Measurements from ENCODE around the gene TOR1B. TPM values are rescaled to one million over a fixed set of nuclear protein-coding genes. Genes with fewer than 3 reads are reported as not detected.

TOR1B gene
- total and polyA plus RNA-seq, 2 of the 4 experiments (the other 2 are of a cell fraction), result 15.6 to 21.0 TPM

DNA sequence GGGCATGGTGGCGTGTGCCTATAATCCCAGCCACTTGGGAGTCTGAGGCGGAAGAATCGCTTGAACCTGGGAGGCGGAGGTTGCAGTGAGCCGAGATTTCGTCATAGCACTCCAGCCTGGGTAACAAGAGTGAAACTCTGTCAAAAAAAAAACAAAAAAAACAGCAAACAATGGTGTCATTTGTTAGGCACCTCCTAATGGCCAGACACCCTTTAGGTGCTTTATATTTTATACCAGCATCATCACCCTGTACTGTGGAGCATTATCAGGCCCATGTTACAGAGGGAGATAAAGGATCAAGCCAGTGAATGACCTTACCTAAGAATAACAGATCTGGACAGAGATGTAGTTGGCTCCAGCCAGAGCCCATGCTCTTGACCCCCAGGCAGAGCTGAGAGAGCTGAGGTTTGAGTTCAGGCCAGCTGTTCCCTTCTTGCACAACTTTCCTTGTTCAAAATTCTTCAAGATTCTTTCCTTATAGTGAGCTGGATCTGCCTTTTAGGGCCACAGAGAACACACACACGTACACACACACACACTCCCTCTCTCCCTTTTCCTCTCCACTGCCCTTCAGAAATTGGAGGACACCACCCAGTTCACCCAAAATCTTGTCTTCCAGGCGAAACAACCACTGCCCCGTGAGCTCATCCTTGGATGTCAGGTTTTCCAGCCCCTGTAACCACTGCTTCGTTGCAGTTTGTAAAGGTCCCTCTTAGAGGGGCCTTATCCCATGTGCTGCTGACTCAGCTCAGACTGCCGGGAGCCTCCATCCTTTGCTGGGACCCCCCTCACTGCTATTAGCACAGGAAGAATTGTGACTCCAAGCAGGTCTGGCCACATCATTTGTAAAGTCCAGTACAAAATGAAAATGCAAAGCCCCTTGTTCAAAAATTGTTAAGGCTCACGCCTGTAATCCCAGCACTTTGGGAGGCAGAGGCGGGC, 39.7 kb upstream of the TOR1B start:
- Histone ChIP-seq H3K14ac (replicated peaks; ENCODE audit: low read depth, low read length) (peak overlapping the region; percentile 88), H3K9me1 (ENCODE audit: insufficient read depth, low read length) (peaks cover 15% of the 10 kb centered on the region), H2BK15ac (ENCODE audit: low read depth, low read length) (peak overlapping the region; percentile 78; the same call in 2 of the 3 replicates), H2BK120ac (ENCODE audit: low read depth, low read length) (peak overlapping the region; percentile 78), H3K4me3 (ENCODE audit: insufficient read depth, low read depth, low read length) (no peak overlapping the region), H2AK5ac (ENCODE audit: low read depth, low read length) (peak overlapping the region; percentile 69), H2AFZ (replicated peaks; ENCODE audit: low read length, poor library complexity) (peak overlapping the region; percentile 3), H3K4ac (ENCODE audit: low read depth, low read length) (peak overlapping the region; percentile 79), H3K27me3 (ENCODE audit: control insufficient read depth, insufficient read depth, low read length) (no peaks in the 10 kb centered on the region), H3K18ac (ENCODE audit: low read depth, low read length) (peak overlapping the region; percentile 85), H3K23ac (ENCODE audit: low read depth, low read length) (peak overlapping the region; percentile 44; the same call in 1 of the 2 replicates), H2BK5ac (ENCODE audit: low read depth, low read length, poor library complexity, severe bottlenecking) (peak overlapping the region; percentile 31), H3K4me1 (ENCODE audit: control insufficient read depth, insufficient read depth, low read length) (peaks cover 18% of the 10 kb centered on the region), H3K36me3 (ENCODE audit: control insufficient read depth, insufficient read depth, low read length) (no peaks in the 10 kb centered on the region), H3K9ac (ENCODE audit: low read depth, low read length) (peak overlapping the region; percentile 53), H3K56ac (ENCODE audit: extremely low read depth, insufficient read depth, low read length) (no peak overlapping the region), H4K91ac (ENCODE audit: insufficient read depth, low read depth, low read length) (peak overlapping the region; percentile 78), H3K4me2 (ENCODE audit: low read depth, low read length) (peak overlapping the region; percentile 15; the same call in 1 of the 2 replicates), H4K20me1 (ENCODE audit: insufficient read depth, low read length) (no peaks in the 10 kb centered on the region; the same call in 1 of the 2 replicates), H3K79me1 (ENCODE audit: low read depth in 1 of 2, low read length in 2 of 2) (no peaks in the 10 kb centered on the region), H3K9me3 (ENCODE audit: control insufficient read depth, insufficient read depth, low read length) (no peaks in the 10 kb centered on the region), H2BK20ac (ENCODE audit: low read depth, low read length) (peak overlapping the region; percentile 70), H4K8ac (ENCODE audit: low read depth in 2 of 2, low read length in 2 of 2) (peak overlapping the region; percentile 48 to 92), H4K5ac (ENCODE audit: low read depth, low read length) (peak overlapping the region; percentile 89), H2AK9ac (replicated peaks; ENCODE audit: low read depth, low read length, poor library complexity) (no peak overlapping the region), H3K27ac (ENCODE audit: insufficient read depth, low read length) (peak overlapping the region; percentile 94)
- in situ Hi-C loops (cut with MboI; ENCODE audit: low sequenced_read_pairs) (no loop called here), intact Hi-C loops (cut with micrococcal nuclease) (loop anchor here (2.0 kb wide), 1 partner anchor 14 kb away; no protein-coding TSS in a partner anchor), dilution Hi-C loops (cut with HindIII; ENCODE audit: low sequenced_read_pairs, unreplicated experiment) (no loop called here)
- peak; percentile 80 for DNase-seq
- peak; percentile 35 for ATAC-seq (ENCODE audit: low read depth)
- ChIA-PET POLR2A (ENCODE audit: unreplicated experiment) (no interaction called here), CTCF (interaction anchor here (0.6 to 2.8 kb wide), 3 partner anchors 9 to 26 kb away, joined by 3 to 13 read pairs (median 3); no protein-coding TSS in a partner anchor)
- 77% methylated on average over 10 of the region's 13 CpGs; no CpG with 5 or more reads in 1 of the 2 experiments for WGBS, 2 experiments (ENCODE audit: extremely low coverage in 2 of 2, insufficient read length in 1 of 2)
- BruUV-seq (replicated peaks), result no TSS peak
- TF ChIP-seq CHD1 (IDR thresholded peaks at IDR 0.05; ENCODE audit: low read depth, low read length) (no peak), CEBPB (IDR thresholded peaks at IDR 0.05; ENCODE audit: low read depth, low read length) (peak; percentile 90), FOS (IDR thresholded peaks at IDR 0.05; ENCODE audit: low read depth, low read length) (no peak), MXI1 (IDR thresholded peaks at IDR 0.05; ENCODE audit: borderline replicate concordance, low read depth, low read length) (no peak), RCOR1 (IDR thresholded peaks at IDR 0.05; ENCODE audit: insufficient replicate concordance, low read length) (no peak), RAD21 (IDR thresholded peaks at IDR 0.05; ENCODE audit: low read length) (no peak), BHLHE40 (IDR thresholded peaks at IDR 0.05; ENCODE audit: low read depth, low read length) (no peak), RFX5 (IDR thresholded peaks at IDR 0.05; ENCODE audit: low read depth, low read length) (no peak), NFE2L2 (IDR thresholded peaks at IDR 0.05; ENCODE audit: low read depth, low read length) (no peak), MAFK (IDR thresholded peaks at IDR 0.05; ENCODE audit: low read depth, low read length) (0 out of 2 replicates have a peak, but pooled peaks have one; percentile 23)
- TF ChIP-seq, protein P1, sequence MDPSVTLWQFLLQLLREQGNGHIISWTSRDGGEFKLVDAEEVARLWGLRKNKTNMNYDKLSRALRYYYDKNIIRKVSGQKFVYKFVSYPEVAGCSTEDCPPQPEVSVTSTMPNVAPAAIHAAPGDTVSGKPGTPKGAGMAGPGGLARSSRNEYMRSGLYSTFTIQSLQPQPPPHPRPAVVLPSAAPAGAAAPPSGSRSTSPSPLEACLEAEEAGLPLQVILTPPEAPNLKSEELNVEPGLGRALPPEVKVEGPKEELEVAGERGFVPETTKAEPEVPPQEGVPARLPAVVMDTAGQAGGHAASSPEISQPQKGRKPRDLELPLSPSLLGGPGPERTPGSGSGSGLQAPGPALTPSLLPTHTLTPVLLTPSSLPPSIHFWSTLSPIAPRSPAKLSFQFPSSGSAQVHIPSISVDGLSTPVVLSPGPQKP (IDR thresholded peaks at IDR 0.05; ENCODE audit: borderline replicate concordance, low read depth, low read length), result no peak
- TF ChIP-seq, protein P2, sequence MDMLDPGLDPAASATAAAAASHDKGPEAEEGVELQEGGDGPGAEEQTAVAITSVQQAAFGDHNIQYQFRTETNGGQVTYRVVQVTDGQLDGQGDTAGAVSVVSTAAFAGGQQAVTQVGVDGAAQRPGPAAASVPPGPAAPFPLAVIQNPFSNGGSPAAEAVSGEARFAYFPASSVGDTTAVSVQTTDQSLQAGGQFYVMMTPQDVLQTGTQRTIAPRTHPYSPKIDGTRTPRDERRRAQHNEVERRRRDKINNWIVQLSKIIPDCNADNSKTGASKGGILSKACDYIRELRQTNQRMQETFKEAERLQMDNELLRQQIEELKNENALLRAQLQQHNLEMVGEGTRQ (IDR thresholded peaks at IDR 0.05; ENCODE audit: low read depth, low read length), result no peak
- TF ChIP-seq, protein P3, sequence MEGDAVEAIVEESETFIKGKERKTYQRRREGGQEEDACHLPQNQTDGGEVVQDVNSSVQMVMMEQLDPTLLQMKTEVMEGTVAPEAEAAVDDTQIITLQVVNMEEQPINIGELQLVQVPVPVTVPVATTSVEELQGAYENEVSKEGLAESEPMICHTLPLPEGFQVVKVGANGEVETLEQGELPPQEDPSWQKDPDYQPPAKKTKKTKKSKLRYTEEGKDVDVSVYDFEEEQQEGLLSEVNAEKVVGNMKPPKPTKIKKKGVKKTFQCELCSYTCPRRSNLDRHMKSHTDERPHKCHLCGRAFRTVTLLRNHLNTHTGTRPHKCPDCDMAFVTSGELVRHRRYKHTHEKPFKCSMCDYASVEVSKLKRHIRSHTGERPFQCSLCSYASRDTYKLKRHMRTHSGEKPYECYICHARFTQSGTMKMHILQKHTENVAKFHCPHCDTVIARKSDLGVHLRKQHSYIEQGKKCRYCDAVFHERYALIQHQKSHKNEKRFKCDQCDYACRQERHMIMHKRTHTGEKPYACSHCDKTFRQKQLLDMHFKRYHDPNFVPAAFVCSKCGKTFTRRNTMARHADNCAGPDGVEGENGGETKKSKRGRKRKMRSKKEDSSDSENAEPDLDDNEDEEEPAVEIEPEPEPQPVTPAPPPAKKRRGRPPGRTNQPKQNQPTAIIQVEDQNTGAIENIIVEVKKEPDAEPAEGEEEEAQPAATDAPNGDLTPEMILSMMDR (conservative IDR thresholded peaks at IDR 0.05; ENCODE audit: low read depth, low read length), result no peak

Measured in IMR-90 (cell line).